B cell (primary cell): ENCODE measurements around the gene CTIF. TPM values are rescaled to one million over a fixed set of nuclear protein-coding genes. Genes with fewer than 3 reads are reported as not detected.

Experiments used
- ATAC-seq: fragments of 200-7000 bp; cut with Tn5 transposase; one replicate; pipeline ENCODE4 v1.10.0; 2021; ENCODE audit warnings: low read depth, mild to moderate bottlenecking, moderate number of reproducible peaks, moderate library complexity
- CTCF ChIA-PET: fragments of 350-600 bp; sonication (Branson Sonifier 250); formaldehyde crosslinking; loops from one replicate; lab custom pipeline; 2021; ENCODE audit warnings: antibody characterized with exemption, inconsistent platforms; lab: Charles Lee
- POLR2A ChIA-PET: fragments of 350-600 bp; sonication (Branson Sonifier 250); formaldehyde crosslinking; loops from one replicate; lab custom pipeline; 2021; ENCODE audit warnings: antibody characterized with exemption; lab: Charles Lee
- DNase-seq: peaks from one replicate; pipeline ENCODE4 v3.0.0; 2013
- H2AFZ ChIP-seq: 2 replicates; pipeline ENCODE4 v1.6.1; 2012; ENCODE audit warnings: mild to moderate bottlenecking, low read depth, low read length; ENCODE audit not compliant: insufficient read depth, poor library complexity, severe bottlenecking
- H3K27ac ChIP-seq, 2 donors: 1 replicate in 1 of 2; 2 replicates in 1 of 2; pipeline ENCODE4 v1.5.1; 2012 to 2013; ENCODE audit warnings: low read length in 2 of 2, mild to moderate bottlenecking in 2 of 2, moderate library complexity in 1 of 2
- H3K27me3 ChIP-seq, 4 experiments: fragments of 200-600 bp in 1 of 4; sonication (generic) in 1 of 4; replicated peaks in 1 of 4; 1 replicate in 2 of 4; 2 replicates in 2 of 4; pipeline versions ENCODE4 v1.6.1 to v1.7.0; 2013 to 2016; ENCODE audit warnings: low read length in 3 of 4, mild to moderate bottlenecking in 2 of 4, mixed read lengths in 1 of 4, moderate library complexity in 1 of 4; ENCODE audit not compliant: insufficient read depth in 4 of 4, control insufficient read depth in 3 of 4; ENCODE audit errors: control extremely low read depth in 1 of 4
- H3K36me3 ChIP-seq, 2 experiments: replicated peaks in 1 of 2; 1 replicate in 1 of 2; 2 replicates in 1 of 2; pipeline versions ENCODE4 v1.6.1 to v1.7.1; 2013; ENCODE audit warnings: low read length in 1 of 2; ENCODE audit not compliant: insufficient read depth in 2 of 2, control insufficient read depth in 1 of 2; ENCODE audit errors: control extremely low read depth in 1 of 2, extremely low read depth in 1 of 2
- H3K4me1 ChIP-seq, 2 donors: fragments of 200-600 bp in 1 of 2; sonication (generic) in 1 of 2; 1 replicate in 1 of 2; 2 replicates in 1 of 2; pipeline versions ENCODE4 v1.5.1 to v1.6.1; 2013 to 2017; ENCODE audit warnings: low read length in 2 of 2; ENCODE audit not compliant: control insufficient read depth in 2 of 2, insufficient read depth in 2 of 2
- H3K4me2 ChIP-seq: replicated peaks from 2 replicates; pipeline ENCODE3; 2012; ENCODE audit warnings: mild to moderate bottlenecking, low read depth, low read length; ENCODE audit not compliant: poor library complexity, severe bottlenecking
- H3K4me3 ChIP-seq, 5 experiments: fragments of 200-600 bp in 1 of 5; sonication (generic) in 1 of 5; 1 replicate in 3 of 5; 2 replicates in 2 of 5; pipeline versions ENCODE4 v1.5.1 to v1.7.0; 2011 to 2016; ENCODE audit warnings: low read length in 4 of 5, mild to moderate bottlenecking in 4 of 5, low read depth in 2 of 5, control low read depth in 1 of 5, moderate library complexity in 1 of 5; ENCODE audit not compliant: insufficient read depth in 1 of 5; ENCODE audit errors: control extremely low read depth in 1 of 5, extremely low read depth in 1 of 5
- H3K79me2 ChIP-seq: fragments of 200-600 bp; sonication (generic); one replicate; pipeline ENCODE4 v1.6.0; 2016; ENCODE audit warnings: low read length; ENCODE audit not compliant: control insufficient read depth, insufficient read depth
- H3K9ac ChIP-seq: fragments of 200-600 bp; sonication (generic); 2 replicates; pipeline ENCODE4 v1.6.1; 2017; ENCODE audit warnings: mild to moderate bottlenecking, low read length, moderate library complexity
- H3K9me3 ChIP-seq, 3 donors: one replicate each; pipeline versions ENCODE4 v1.6.1 to v1.7.1; 2013; ENCODE audit warnings: low read length in 2 of 3; ENCODE audit not compliant: control insufficient read depth in 2 of 3, insufficient read depth in 1 of 3; ENCODE audit errors: control extremely low read depth in 1 of 3
- H4K20me1 ChIP-seq: 2 replicates; pipeline ENCODE4 v1.6.0; 2012; ENCODE audit warnings: mild to moderate bottlenecking, low read length; ENCODE audit not compliant: insufficient read depth, control insufficient read depth, poor library complexity, severe bottlenecking
- H3K27ac Mint-ChIP-seq: one replicate; pipeline ENCODE4 v1.8.0; 2021; ENCODE audit warnings: mixed read lengths
- H3K27me3 Mint-ChIP-seq: one replicate; pipeline ENCODE4 v1.8.0; 2021; ENCODE audit warnings: mixed read lengths
- H3K4me1 Mint-ChIP-seq: one replicate; pipeline ENCODE4 v1.8.0; 2021; ENCODE audit warnings: mixed read lengths
- H3K4me3 Mint-ChIP-seq: one replicate; pipeline ENCODE4 v1.8.0; 2021; ENCODE audit warnings: mixed read lengths
- H3K9me3 Mint-ChIP-seq: one replicate; pipeline ENCODE4 v1.8.0; 2022; ENCODE audit warnings: mixed read lengths; ENCODE audit not compliant: insufficient read depth
- CTCF ChIP-seq: fragments of 200-600 bp; IDR thresholded peaks from one replicate; pipeline ENCODE4 v1.8.0; 2022; ENCODE audit warnings: antibody characterized with exemption, mild to moderate bottlenecking
- EZH2 ChIP-seq: IDR thresholded peaks from 2 replicates; pipeline ENCODE4 v1.6.1; 2012; ENCODE audit warnings: borderline replicate concordance, low read depth, mild to moderate bottlenecking, moderate library complexity, low read length; ENCODE audit not compliant: insufficient read depth, poor library complexity, severe bottlenecking
- WGBS: methylation state at CpG from one replicate; pipeline ENCODE4 v1.1.5; 2013; ENCODE audit warnings: missing lambda C conversion rate; ENCODE audit not compliant: insufficient coverage; 5-methylcytosine and 5-hydroxymethylcytosine counted together
- intact Hi-C: fragments of 100-400 bp; cut with micrococcal nuclease; formaldehyde crosslinking; loops from one replicate; pipeline ENCODE4 v1.10.0; 2022
- polyA plus RNA-seq: library from polyadenylated mRNA; depleted of rRNA; stranded (reverse); fragments of >200 nt; gene quantifications from 2 replicates; pipeline ENCODE4 v1.2.3, GENCODE V29; 2012
- total RNA-seq, 2 donors: library from RNA; stranded (reverse); fragments of 120-200 nt in 1 of 2; gene quantifications; 1 replicate in 1 of 2; 2 replicates in 1 of 2; pipeline versions ENCODE4 v1.2.3 to v1.2.4, GENCODE V29; 2013 to 2022

Gene CTIF
- total and polyA plus RNA-seq, 2 donors (not counting 1 experiment from before 2014, with no cell fraction given): 3.6 to 16.2 TPM

- Mint-ChIP-seq H3K4me3 (no peak overlapping the region), H3K27me3 (no peaks in the 10 kb centered on the region), H3K27ac (no peak overlapping the region), H3K4me1 (no peaks in the 10 kb centered on the region), H3K9me3 (no peaks in the 10 kb centered on the region)
- H3K36me3 ChIP-seq: no peaks in the 10 kb centered on the region
- H2AFZ ChIP-seq: no peak overlapping the region
- ChIA-PET POLR2A (no interaction called here), CTCF (no interaction called here)
- no peak for DNase-seq
- H3K4me3 ChIP-seq: no peak overlapping the region
- intact Hi-C loops: no loop called here
- H3K9ac ChIP-seq: no peak overlapping the region
- no peak overlapping the region for H3K4me2 ChIP-seq
- no peak for TF ChIP-seq EZH2
- TF ChIP-seq CTCF: no peak
- no peaks in the 10 kb centered on the region for H3K27me3 ChIP-seq
- 95% methylated on average over 6 of the region's 9 CpGs for WGBS
- ATAC-seq: no peak
- H3K4me1 ChIP-seq: no peaks in the 10 kb centered on the region
- H3K27ac ChIP-seq: no peak overlapping the region
- no peaks in the 10 kb centered on the region for H3K79me2 ChIP-seq
- peaks cover 0 to 15% (median 0%) of the 10 kb centered on the region in 3 donors for H3K9me3 ChIP-seq
- no peaks in the 10 kb centered on the region for H4K20me1 ChIP-seq
These were observed 30.5 kb downstream of the CTIF start for GRCh38 chr18:48569139-48569914.

GRCh38 chr18:48569915-48570264, 31.1 kb downstream of the CTIF start:
- no peak overlapping the region for H2AFZ ChIP-seq
- H3K9ac ChIP-seq: no peak overlapping the region
- H3K79me2 ChIP-seq: no peaks in the 10 kb centered on the region
- intact Hi-C loops: no loop called here
- H3K9me3 ChIP-seq: peaks cover 0 to 15% (median 0%) of the 10 kb centered on the region in 3 donors
- no peaks in the 10 kb centered on the region for H3K36me3 ChIP-seq
- H3K4me2 ChIP-seq: no peak overlapping the region
- H3K27ac ChIP-seq: no peak overlapping the region
- TF ChIP-seq EZH2 (no peak), CTCF (no peak)
- Mint-ChIP-seq H3K4me1 (no peaks in the 10 kb centered on the region), H3K27ac (no peak overlapping the region), H3K27me3 (no peaks in the 10 kb centered on the region), H3K9me3 (no peaks in the 10 kb centered on the region), H3K4me3 (no peak overlapping the region)
- H3K4me3 ChIP-seq: no peak overlapping the region
- WGBS: 100% methylated on average over 1 of the region's 4 CpGs
- POLR2A ChIA-PET: no interaction called here
- H3K4me1 ChIP-seq: no peaks in the 10 kb centered on the region
- H4K20me1 ChIP-seq: no peaks in the 10 kb centered on the region
- H3K27me3 ChIP-seq: no peaks in the 10 kb centered on the region
- DNase-seq (no peak), ATAC-seq (no peak)
- CTCF ChIA-PET: no interaction called here
